PC-3 (cell line): ENCODE results near the gene FARS2. TPM values are rescaled to one million over a fixed set of nuclear protein-coding genes. Genes with fewer than 3 reads are reported as not detected.

Experiments used
- ATAC-seq: fragments of 200-7000 bp; cut with Tn5 transposase; 2 replicates; pipeline ENCODE4 v1.9.1; 2020; ENCODE audit warnings: mild to moderate bottlenecking, moderate library complexity
- BruUV-seq: library from RNA; stranded (reverse); fragments of 400-500 nt; replicated peaks from 2 replicates; lab custom pipeline; 2021; lab: Mats Ljungman, UMichigan
- CTCF ChIA-PET: fragments of 300-600 bp; sonication (Branson Sonifier 250); formaldehyde crosslinking; loops from one replicate; lab custom pipeline; 2022; ENCODE audit warnings: antibody characterized with exemption; lab: Charles Lee
- POLR2A ChIA-PET: fragments of 300-600 bp; sonication (Branson Sonifier 250); formaldehyde crosslinking; loops from one replicate; lab custom pipeline; 2022; ENCODE audit warnings: antibody characterized with exemption; ENCODE audit not compliant: unreplicated experiment; lab: Charles Lee
- DNase-seq: peaks from one replicate; pipeline ENCODE4 v3.0.0-alpha.2; 2015
- H2AFZ ChIP-seq: fragments of 300-600 bp; sonication (generic); 2 replicates; pipeline ENCODE4 v1.6.0; 2016; ENCODE audit warnings: antibody characterized with exemption, low read length
- H3F3A ChIP-seq: fragments of 300-600 bp; sonication (generic); one replicate; pipeline ENCODE4 v1.6.0; 2017; ENCODE audit warnings: antibody characterized with exemption, low read length, control low read depth, mild to moderate bottlenecking; ENCODE audit not compliant: unreplicated experiment
- H3K27ac ChIP-seq: fragments of 300-600 bp; sonication (generic); 2 replicates; pipeline ENCODE4 v1.5.1; 2016; ENCODE audit warnings: mild to moderate bottlenecking, low read length
- H3K27me3 ChIP-seq: fragments of 300-600 bp; sonication (generic); 2 replicates; pipeline ENCODE4 v1.6.1; 2016; ENCODE audit warnings: low read length, mixed read lengths
- H3K36me3 ChIP-seq: fragments of 300-600 bp; sonication (generic); 2 replicates; pipeline ENCODE4 v1.6.1; 2016; ENCODE audit warnings: low read depth, mixed run types, low read length, mixed read lengths
- H3K4me1 ChIP-seq: fragments of 300-600 bp; sonication (generic); 2 replicates; pipeline ENCODE4 v1.5.1; 2016; ENCODE audit warnings: low read length; ENCODE audit not compliant: insufficient read depth
- H3K4me2 ChIP-seq: fragments of 300-600 bp; sonication (generic); 2 replicates; pipeline ENCODE4 v1.6.0; 2016; ENCODE audit warnings: low read length
- H3K4me3 ChIP-seq: fragments of 300-600 bp; sonication (generic); 2 replicates; pipeline ENCODE4 v1.5.1; 2016; ENCODE audit warnings: mild to moderate bottlenecking, low read length, mixed read lengths
- H3K79me2 ChIP-seq: fragments of 300-600 bp; sonication (generic); 2 replicates; pipeline ENCODE4 v1.6.1; 2017; ENCODE audit warnings: low read length, mixed read lengths
- H3K9ac ChIP-seq: fragments of 300-600 bp; sonication (generic); 2 replicates; pipeline ENCODE4 v1.6.0; 2016; ENCODE audit warnings: mild to moderate bottlenecking, low read length
- H3K9me2 ChIP-seq: fragments of 300-600 bp; sonication (generic); replicated peaks from 2 replicates; pipeline ENCODE4 v1.6.1; 2016; ENCODE audit warnings: mixed run types, low read length, mixed read lengths
- H3K9me3 ChIP-seq: fragments of 300-600 bp; sonication (generic); 2 replicates; pipeline ENCODE4 v1.6.1; 2016; ENCODE audit warnings: low read length, mixed read lengths
- H4K20me1 ChIP-seq: fragments of 300-600 bp; sonication (generic); 2 replicates; pipeline ENCODE4 v1.6.1; 2016; ENCODE audit warnings: low read length, mixed read lengths
- EZH2 ChIP-seq: fragments of 300-600 bp; sonication (generic); IDR thresholded peaks from one replicate; pipeline ENCODE4 v1.6.1; 2017; ENCODE audit warnings: antibody characterized with exemption, mild to moderate bottlenecking, low read length; ENCODE audit not compliant: unreplicated experiment
- EZH2phosphoT487 ChIP-seq: fragments of 300-600 bp; sonication (generic); IDR thresholded peaks from 2 replicates; pipeline ENCODE4 v1.6.1; 2018; ENCODE audit warnings: mild to moderate bottlenecking, antibody characterized with exemption, low read length, borderline replicate concordance
- intact Hi-C: fragments of 100-400 bp; cut with micrococcal nuclease; formaldehyde crosslinking; loops from 2 replicates; pipeline ENCODE4 v1.9.0; 2023
- total RNA-seq: library from RNA; depleted of rRNA; stranded (reverse); fragments of >200 nt; gene quantifications from 2 replicates; pipeline ENCODE4 v1.2.3, GENCODE V29; 2014
- TF ChIP-seq, protein P1 (sequence below): fragments of 300-600 bp; sonication (generic); conservative IDR thresholded peaks from 2 replicates; pipeline ENCODE4 v1.5.1; 2017; ENCODE audit warnings: antibody characterized with exemption, low read depth, mild to moderate bottlenecking, low read length

Gene FARS2
- total RNA-seq, 1 experiment from 2014 or later: 23.0 TPM

DNA sequence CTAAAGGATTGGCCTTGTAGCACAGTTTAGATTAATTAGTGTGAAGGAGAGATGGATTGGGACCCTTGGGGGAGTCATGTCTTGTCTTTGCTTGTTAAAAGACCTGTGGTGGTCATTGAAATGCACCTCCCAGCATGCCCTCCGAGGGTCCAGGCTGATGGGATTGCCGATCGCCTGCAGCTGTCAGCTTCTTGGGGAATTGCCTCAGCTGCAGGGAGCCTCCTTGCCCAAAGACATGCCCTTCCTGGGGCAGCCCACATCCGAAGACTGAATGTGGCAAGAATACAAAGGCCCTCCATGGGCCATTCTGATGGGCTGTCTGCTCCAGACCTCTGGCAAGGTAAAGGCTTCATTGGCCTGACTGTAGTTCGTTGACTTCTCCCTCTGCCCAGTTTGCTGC is 150.7 kb downstream of the FARS2 start:
- POLR2A ChIA-PET: no interaction called here
- no peak for DNase-seq

DNA sequence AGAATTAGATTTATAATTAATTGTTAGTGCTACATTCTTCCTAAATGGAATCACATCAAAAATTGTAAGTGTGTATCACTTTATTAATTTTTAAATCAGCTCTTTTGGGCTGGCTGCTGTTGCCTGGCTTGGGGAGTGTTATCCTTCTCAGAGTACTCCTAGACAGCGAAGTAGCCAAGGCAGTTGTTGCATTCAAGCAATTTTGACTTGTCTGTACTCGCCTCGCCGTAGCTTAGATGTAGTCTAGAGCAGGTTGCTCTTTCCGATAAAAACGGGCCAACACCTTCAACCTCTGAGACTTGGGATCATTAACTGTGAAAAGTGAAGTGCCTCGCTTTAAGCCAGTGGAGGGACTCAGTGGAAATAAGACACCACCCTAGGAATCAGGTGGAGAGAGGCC is 151.3 kb downstream of the FARS2 start:
- Histone ChIP-seq H3K36me3 (no peaks in the 10 kb centered on the region), H3K4me2 (no peak overlapping the region), H3K4me3 (no peak overlapping the region), H3K9ac (no peak overlapping the region), H3K9me2 (no peaks in the 10 kb centered on the region), H2AFZ (no peak overlapping the region), H3K79me2 (no peaks in the 10 kb centered on the region), H3K4me1 (no peaks in the 10 kb centered on the region), H3K9me3 (no peaks in the 10 kb centered on the region), H4K20me1 (no peaks in the 10 kb centered on the region), H3F3A (no peaks in the 10 kb centered on the region), H3K27me3 (no peaks in the 10 kb centered on the region), H3K27ac (no peak overlapping the region)
- ATAC-seq (no peak), DNase-seq (no peak)
- POLR2A ChIA-PET: no interaction called here
- TF ChIP-seq, protein P1, sequence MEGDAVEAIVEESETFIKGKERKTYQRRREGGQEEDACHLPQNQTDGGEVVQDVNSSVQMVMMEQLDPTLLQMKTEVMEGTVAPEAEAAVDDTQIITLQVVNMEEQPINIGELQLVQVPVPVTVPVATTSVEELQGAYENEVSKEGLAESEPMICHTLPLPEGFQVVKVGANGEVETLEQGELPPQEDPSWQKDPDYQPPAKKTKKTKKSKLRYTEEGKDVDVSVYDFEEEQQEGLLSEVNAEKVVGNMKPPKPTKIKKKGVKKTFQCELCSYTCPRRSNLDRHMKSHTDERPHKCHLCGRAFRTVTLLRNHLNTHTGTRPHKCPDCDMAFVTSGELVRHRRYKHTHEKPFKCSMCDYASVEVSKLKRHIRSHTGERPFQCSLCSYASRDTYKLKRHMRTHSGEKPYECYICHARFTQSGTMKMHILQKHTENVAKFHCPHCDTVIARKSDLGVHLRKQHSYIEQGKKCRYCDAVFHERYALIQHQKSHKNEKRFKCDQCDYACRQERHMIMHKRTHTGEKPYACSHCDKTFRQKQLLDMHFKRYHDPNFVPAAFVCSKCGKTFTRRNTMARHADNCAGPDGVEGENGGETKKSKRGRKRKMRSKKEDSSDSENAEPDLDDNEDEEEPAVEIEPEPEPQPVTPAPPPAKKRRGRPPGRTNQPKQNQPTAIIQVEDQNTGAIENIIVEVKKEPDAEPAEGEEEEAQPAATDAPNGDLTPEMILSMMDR: no peak
- TF ChIP-seq EZH2 (no peak), EZH2phosphoT487 (no peak)
- intact Hi-C loops: no loop called here
- CTCF ChIA-PET: no interaction called here
- no TSS peak for BruUV-seq

More for the DNA sequence above, 150.7 kb downstream of the FARS2 start:
- H3K9me2 ChIP-seq: no peaks in the 10 kb centered on the region
- H3K4me1 ChIP-seq: no peaks in the 10 kb centered on the region
- no peak overlapping the region for H3K9ac ChIP-seq
- no TSS peak for BruUV-seq
- H2AFZ ChIP-seq: no peak overlapping the region
- H3F3A ChIP-seq: no peaks in the 10 kb centered on the region
- no peak overlapping the region for H3K4me3 ChIP-seq
- H3K4me2 ChIP-seq: no peak overlapping the region
- TF ChIP-seq, protein P1: no peak
- TF ChIP-seq EZH2phosphoT487: no peak
- TF ChIP-seq EZH2: no peak
- ATAC-seq: no peak
- no peaks in the 10 kb centered on the region for H4K20me1 ChIP-seq
- CTCF ChIA-PET: no interaction called here
- H3K27me3 ChIP-seq: no peaks in the 10 kb centered on the region
- no peak overlapping the region for H3K27ac ChIP-seq
- no peaks in the 10 kb centered on the region for H3K36me3 ChIP-seq
- no peaks in the 10 kb centered on the region for H3K9me3 ChIP-seq
- H3K79me2 ChIP-seq: no peaks in the 10 kb centered on the region
- intact Hi-C loops: no loop called here

DNA sequence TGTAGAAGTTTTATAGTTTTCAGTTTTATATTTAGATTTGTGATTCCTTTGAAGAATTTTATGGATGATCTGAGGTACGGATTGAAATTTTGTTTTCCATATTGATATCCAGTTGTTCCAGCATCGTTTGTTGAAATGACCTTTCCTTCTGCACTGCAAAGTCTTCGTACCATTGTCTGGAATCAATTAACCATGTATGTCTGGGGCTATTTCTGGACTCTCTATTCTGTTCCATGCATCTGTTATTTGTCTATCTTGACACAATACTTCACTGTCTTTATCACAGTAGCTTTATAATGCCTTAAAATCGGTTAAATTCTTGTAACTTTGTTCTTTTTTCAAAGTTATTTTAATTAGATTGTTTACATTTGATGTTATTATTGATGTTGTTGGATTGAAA is 154.9 kb downstream of the FARS2 start:
- Histone ChIP-seq H3K9ac (no peak overlapping the region), H3K4me3 (no peak overlapping the region), H3K9me2 (no peaks in the 10 kb centered on the region), H3K36me3 (no peaks in the 10 kb centered on the region), H3F3A (no peaks in the 10 kb centered on the region), H3K9me3 (no peaks in the 10 kb centered on the region), H4K20me1 (no peaks in the 10 kb centered on the region), H3K4me2 (no peak overlapping the region), H2AFZ (no peak overlapping the region), H3K4me1 (no peaks in the 10 kb centered on the region), H3K27ac (no peak overlapping the region), H3K79me2 (no peaks in the 10 kb centered on the region), H3K27me3 (no peaks in the 10 kb centered on the region)
- no peak for ATAC-seq
- intact Hi-C loops: no loop called here
- no TSS peak for BruUV-seq
- ChIA-PET CTCF (interaction anchor here (0.7 kb wide), 1 partner anchor 56 kb away, joined by 3 read pairs; no protein-coding TSS in a partner anchor), POLR2A (no interaction called here)
- no peak for DNase-seq
- TF ChIP-seq EZH2 (no peak), EZH2phosphoT487 (no peak)
- TF ChIP-seq, protein P1: no peak
